Activated gamma-delta T cell (primary cell): ENCODE data around the gene ACE.

Experiments used
- DNase-seq: peaks from one replicate; lab custom pipeline; 2025; lab: John Stamatoyannopoulos, UW

Gene ACE

GRCh38 chr17:63491413-63491812 lies 14.6 kb downstream of the ACE start:
- DNase-seq = no peak

- no peak for DNase-seq
Observed at GRCh38 chr17:63491977-63492618, 15.2 kb downstream of the ACE start.

GRCh38 chr17:63492940-63493339 lies 16.1 kb downstream of the ACE start:
- no peak for DNase-seq

- DNase-seq = no peak
Observed at GRCh38 chr17:63493411-63493810, 16.6 kb downstream of the ACE start.

- no peak for DNase-seq
Observed at GRCh38 chr17:63494300-63494928, 17.6 kb downstream of the ACE start.

- DNase-seq = no peak
Observed at GRCh38 chr17:63495491-63495890, 18.6 kb downstream of the ACE start.

- DNase-seq = no peak
Observed at GRCh38 chr17:63496177-63496576, 19.3 kb downstream of the ACE start.

GRCh38 chr17:63496663-63497400 lies 20.0 kb downstream of the ACE start:
- no peak for DNase-seq

GRCh38 chr17:63497708-63498483 lies 21.0 kb downstream of the ACE start:
- no peak for DNase-seq

- no peak for DNase-seq
Observed at GRCh38 chr17:63498626-63499195, 21.9 kb downstream of the ACE start.

GRCh38 chr17:63500543-63501390 lies 23.9 kb downstream of the ACE start:
- no peak for DNase-seq

- no peak for DNase-seq
Observed at GRCh38 chr17:63503341-63503705, 26.5 kb downstream of the ACE start.

- no peak for DNase-seq
Observed at GRCh38 chr17:63504261-63504660, 27.4 kb downstream of the ACE start.

GRCh38 chr17:63505341-63505740 lies 28.5 kb downstream of the ACE start:
- no peak for DNase-seq

GRCh38 chr17:63506627-63507026 lies 29.8 kb downstream of the ACE start:
- DNase-seq = no peak

- DNase-seq = no peak
Observed at GRCh38 chr17:63511331-63511730, 34.5 kb downstream of the ACE start.

GRCh38 chr17:63512388-63512787 lies 35.5 kb downstream of the ACE start:
- DNase-seq = no peak

- no peak for DNase-seq
Observed at GRCh38 chr17:63512896-63513644, 36.2 kb downstream of the ACE start.

- no peak for DNase-seq
Observed at GRCh38 chr17:63514477-63514876, 37.6 kb downstream of the ACE start.

- DNase-seq = no peak
Observed at GRCh38 chr17:63514974-63515373, 38.1 kb downstream of the ACE start.
